ENCODE data around the gene GPAT3.

Gene GPAT3

DNA sequence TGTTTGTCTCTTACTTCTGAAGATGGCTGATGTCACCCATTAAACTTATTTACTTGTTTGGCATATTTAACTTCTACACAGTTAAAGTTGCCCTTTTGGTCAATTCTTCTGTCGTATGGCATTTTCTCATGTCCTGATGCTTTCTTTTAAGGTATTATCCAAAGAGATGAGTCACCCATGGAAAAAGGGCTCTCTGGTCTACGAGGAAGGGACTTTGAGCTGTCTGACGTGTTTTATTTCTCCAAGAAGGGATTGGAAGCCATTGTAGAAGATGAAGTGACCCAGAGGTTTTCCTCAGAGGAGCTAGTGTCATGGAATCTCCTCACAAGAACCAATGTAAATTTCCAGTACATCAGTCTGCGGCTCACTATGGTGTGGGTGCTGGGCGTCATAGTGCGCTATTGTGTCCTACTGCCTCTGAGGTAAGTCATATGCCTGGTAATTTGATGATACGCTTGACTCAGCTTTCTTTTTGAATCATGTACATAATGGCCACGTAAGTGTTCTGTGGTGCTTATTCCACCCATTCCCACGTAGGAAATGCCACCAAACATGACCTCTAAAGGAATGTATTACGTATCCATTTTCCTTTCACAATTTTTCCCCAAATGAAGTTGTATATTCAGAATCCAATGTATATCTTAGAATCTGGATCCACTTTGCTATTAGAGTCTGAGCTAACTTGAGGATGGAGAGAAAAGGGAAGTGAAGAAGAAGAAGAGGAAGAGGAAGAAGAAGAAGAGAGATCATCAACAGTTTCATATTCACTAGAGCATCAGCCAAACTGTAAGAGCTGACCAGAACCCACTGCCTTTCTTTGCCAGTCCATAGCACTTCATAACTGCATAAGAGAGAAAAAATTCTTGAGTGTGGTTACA lies 45.7 kb downstream of the GPAT3 start:
- H3K9ac ChIP-seq (ENCODE audit: low read length) = no peak overlapping the region
- no peaks in the 10 kb centered on the region for H3K9me3 ChIP-seq (ENCODE audit: control insufficient read depth, low read depth, low read length)
- H3K4me1 ChIP-seq (ENCODE audit: control insufficient read depth, low read depth, low read length) = no peaks in the 10 kb centered on the region
- H3K27me3 ChIP-seq (ENCODE audit: control insufficient read depth, insufficient read depth, low read length) = no peaks in the 10 kb centered on the region
- no peaks in the 10 kb centered on the region for H3K36me3 ChIP-seq (ENCODE audit: control insufficient read depth, low read depth, low read length)
- H3K27ac ChIP-seq (ENCODE audit: low read length) = no peak overlapping the region
- no peak overlapping the region for H3K4me3 ChIP-seq (ENCODE audit: low read length)

DNA sequence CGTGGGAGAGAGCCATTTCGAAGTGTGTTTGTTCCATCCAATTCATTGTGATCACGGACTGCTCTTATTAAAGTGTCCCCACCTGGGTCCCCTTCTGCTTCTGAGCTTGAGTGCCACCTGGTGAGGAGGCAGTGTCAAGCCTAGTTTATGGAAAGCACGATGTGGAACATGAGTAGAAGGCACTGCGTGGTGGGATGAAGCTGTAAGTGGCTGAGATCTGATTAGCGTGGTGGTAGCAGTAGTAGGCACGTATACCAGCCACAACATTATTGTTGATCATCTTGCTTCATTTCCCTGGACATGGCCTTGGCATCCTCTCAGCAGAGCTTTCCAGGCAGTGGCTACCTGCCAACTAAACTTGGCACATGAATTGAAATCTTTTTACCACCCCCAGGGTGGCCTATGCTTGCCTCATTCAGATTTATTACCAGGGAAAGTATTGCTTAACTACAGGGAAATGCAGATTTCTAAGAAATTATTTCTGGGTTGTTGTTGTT lies 46.4 kb downstream of the GPAT3 start:
- no peaks in the 10 kb centered on the region for H3K27me3 ChIP-seq (ENCODE audit: control insufficient read depth, insufficient read depth, low read length)
- H3K9ac ChIP-seq (ENCODE audit: low read length) = no peak overlapping the region
- no peaks in the 10 kb centered on the region for H3K4me1 ChIP-seq (ENCODE audit: control insufficient read depth, low read depth, low read length)
- no peaks in the 10 kb centered on the region for H3K36me3 ChIP-seq (ENCODE audit: control insufficient read depth, low read depth, low read length)
- no peaks in the 10 kb centered on the region for H3K9me3 ChIP-seq (ENCODE audit: control insufficient read depth, low read depth, low read length)
- H3K27ac ChIP-seq (ENCODE audit: low read length) = no peak overlapping the region
- H3K4me3 ChIP-seq (ENCODE audit: low read length) = no peak overlapping the region

DNA sequence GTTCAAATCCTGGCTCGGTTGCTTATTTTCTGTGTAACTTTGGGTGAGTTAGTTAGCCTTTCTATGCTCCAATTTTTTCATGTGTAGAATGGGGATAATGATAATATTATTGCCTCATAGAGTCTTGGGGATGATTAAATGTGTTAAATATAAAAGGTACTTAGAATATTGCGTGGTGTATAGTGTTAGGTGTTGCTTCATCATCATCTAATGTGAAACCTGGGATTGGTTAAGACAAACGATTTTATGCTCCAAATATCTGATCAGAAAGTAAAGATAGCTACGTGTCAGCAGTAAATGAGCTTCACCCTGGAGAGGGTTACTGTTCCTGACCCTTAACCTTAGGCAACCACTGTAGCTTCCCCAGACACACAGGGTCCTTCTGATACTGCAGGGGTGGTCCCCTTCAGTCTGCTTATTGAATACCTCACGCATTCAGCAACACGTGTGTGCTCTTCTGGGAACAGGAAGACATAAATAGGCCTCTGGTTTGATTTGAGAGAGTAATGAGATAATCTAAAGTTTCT lies 50.1 kb downstream of the GPAT3 start:
- H3K27me3 ChIP-seq (ENCODE audit: control insufficient read depth, insufficient read depth, low read length) = no peaks in the 10 kb centered on the region
- no peaks in the 10 kb centered on the region for H3K36me3 ChIP-seq (ENCODE audit: control insufficient read depth, low read depth, low read length)
- no peak overlapping the region for H3K27ac ChIP-seq (ENCODE audit: low read length)
- no peak overlapping the region for H3K9ac ChIP-seq (ENCODE audit: low read length)
- H3K9me3 ChIP-seq (ENCODE audit: control insufficient read depth, low read depth, low read length) = no peaks in the 10 kb centered on the region
- H3K4me1 ChIP-seq (ENCODE audit: control insufficient read depth, low read depth, low read length) = no peaks in the 10 kb centered on the region
- H3K4me3 ChIP-seq (ENCODE audit: low read length) = no peak overlapping the region

DNA sequence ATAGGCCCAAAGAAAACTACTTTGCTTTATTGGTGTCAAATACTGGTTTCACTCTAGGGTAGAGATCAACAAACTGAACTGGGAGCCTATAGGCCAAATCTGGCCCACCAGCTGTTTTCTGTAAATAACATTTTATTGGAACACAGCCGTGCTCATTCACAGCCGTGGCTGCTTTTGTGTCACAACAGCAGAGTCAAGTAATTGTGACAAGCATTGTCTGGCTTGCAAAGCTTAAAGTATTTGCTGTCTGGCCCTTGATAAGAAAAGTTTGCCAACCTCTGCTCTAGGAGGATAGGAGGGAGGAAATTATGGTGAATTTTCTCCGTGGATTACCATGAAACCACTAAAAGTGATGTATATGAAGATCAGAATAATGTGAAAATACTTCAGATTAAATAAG lies 53.4 kb downstream of the GPAT3 start:
- Histone ChIP-seq H3K9ac (ENCODE audit: low read length) (no peak overlapping the region), H3K27me3 (ENCODE audit: control insufficient read depth, insufficient read depth, low read length) (no peaks in the 10 kb centered on the region), H3K36me3 (ENCODE audit: control insufficient read depth, low read depth, low read length) (no peaks in the 10 kb centered on the region), H3K4me3 (ENCODE audit: low read length) (no peak overlapping the region), H3K9me3 (ENCODE audit: control insufficient read depth, low read depth, low read length) (no peaks in the 10 kb centered on the region), H3K4me1 (ENCODE audit: control insufficient read depth, low read depth, low read length) (no peaks in the 10 kb centered on the region), H3K27ac (ENCODE audit: low read length) (no peak overlapping the region)

DNA sequence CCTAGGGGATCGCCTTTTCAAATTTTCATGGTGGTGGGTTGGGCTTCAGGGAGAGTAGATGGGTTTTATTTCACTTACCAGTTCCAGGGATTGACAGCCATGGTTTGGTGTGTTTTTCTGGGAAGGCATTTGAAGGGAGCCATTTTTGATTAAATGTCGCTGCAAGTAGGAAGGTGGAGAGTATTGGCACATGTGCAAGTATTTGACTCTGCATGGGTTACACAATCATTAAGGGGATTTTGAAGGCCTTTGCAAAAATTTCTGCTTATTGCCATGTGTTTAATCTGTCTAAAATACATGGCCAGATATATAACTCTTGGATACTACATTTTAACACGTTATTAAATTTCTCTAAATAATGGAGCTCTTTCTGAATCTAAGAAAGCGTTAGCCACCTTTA lies 55.1 kb downstream of the GPAT3 start:
- Histone ChIP-seq H3K36me3 (ENCODE audit: control insufficient read depth, low read depth, low read length) (no peaks in the 10 kb centered on the region), H3K4me3 (ENCODE audit: low read length) (no peak overlapping the region), H3K9me3 (ENCODE audit: control insufficient read depth, low read depth, low read length) (no peaks in the 10 kb centered on the region), H3K27ac (ENCODE audit: low read length) (no peak overlapping the region), H3K27me3 (ENCODE audit: control insufficient read depth, insufficient read depth, low read length) (no peaks in the 10 kb centered on the region), H3K9ac (ENCODE audit: low read length) (no peak overlapping the region), H3K4me1 (ENCODE audit: control insufficient read depth, low read depth, low read length) (no peaks in the 10 kb centered on the region)

DNA sequence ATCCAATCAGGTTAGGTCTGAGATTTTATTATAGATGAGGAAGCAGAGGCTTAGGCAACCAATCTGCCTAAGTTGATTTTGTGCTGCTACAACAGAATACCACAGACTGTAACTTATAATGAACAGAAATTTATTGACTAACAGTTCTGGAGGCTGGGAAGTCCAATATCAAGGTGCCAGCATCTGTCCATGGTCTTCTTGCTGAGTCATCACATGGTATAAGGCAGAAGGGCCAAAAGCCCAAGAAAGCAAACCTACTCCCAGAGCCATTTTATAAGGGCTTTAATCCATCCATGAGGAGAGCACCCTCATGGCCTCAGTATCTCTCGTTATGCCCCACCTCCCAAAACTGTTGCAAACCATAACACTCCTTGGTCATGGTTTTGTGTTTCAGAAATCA lies 55.8 kb downstream of the GPAT3 start:
- Histone ChIP-seq H3K4me3 (ENCODE audit: low read length) (no peak overlapping the region), H3K9me3 (ENCODE audit: control insufficient read depth, low read depth, low read length) (no peaks in the 10 kb centered on the region), H3K27me3 (ENCODE audit: control insufficient read depth, insufficient read depth, low read length) (no peaks in the 10 kb centered on the region), H3K27ac (ENCODE audit: low read length) (no peak overlapping the region), H3K4me1 (ENCODE audit: control insufficient read depth, low read depth, low read length) (no peaks in the 10 kb centered on the region), H3K36me3 (ENCODE audit: control insufficient read depth, low read depth, low read length) (no peaks in the 10 kb centered on the region), H3K9ac (ENCODE audit: low read length) (no peak overlapping the region)

DNA sequence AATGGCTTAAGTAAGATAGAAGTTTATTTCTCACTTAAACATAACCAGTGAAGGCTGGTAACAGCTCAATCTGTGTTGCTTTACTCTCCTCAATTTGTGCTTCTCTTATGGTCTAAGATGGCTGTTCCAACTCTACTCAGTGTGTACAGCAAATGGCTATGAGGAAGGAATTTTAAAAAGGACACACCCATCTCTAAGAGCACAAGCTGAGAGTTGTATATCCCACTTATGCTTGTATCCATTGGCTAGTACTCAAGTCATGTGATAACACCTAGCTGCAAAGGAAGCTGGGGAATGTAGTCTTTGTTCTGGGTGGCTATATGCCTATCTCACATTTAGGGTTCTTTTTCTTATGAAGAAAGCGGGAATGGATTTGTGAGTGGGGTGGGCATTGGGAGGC lies 63.3 kb downstream of the GPAT3 start:
- no peak overlapping the region for H3K4me3 ChIP-seq (ENCODE audit: low read length)
- H3K9ac ChIP-seq (ENCODE audit: low read length) = no peak overlapping the region
- no peaks in the 10 kb centered on the region for H3K9me3 ChIP-seq (ENCODE audit: control insufficient read depth, low read depth, low read length)
- no peak overlapping the region for H3K27ac ChIP-seq (ENCODE audit: low read length)
- no peaks in the 10 kb centered on the region for H3K36me3 ChIP-seq (ENCODE audit: control insufficient read depth, low read depth, low read length)
- no peaks in the 10 kb centered on the region for H3K27me3 ChIP-seq (ENCODE audit: control insufficient read depth, insufficient read depth, low read length)
- no peaks in the 10 kb centered on the region for H3K4me1 ChIP-seq (ENCODE audit: control insufficient read depth, low read depth, low read length)

DNA sequence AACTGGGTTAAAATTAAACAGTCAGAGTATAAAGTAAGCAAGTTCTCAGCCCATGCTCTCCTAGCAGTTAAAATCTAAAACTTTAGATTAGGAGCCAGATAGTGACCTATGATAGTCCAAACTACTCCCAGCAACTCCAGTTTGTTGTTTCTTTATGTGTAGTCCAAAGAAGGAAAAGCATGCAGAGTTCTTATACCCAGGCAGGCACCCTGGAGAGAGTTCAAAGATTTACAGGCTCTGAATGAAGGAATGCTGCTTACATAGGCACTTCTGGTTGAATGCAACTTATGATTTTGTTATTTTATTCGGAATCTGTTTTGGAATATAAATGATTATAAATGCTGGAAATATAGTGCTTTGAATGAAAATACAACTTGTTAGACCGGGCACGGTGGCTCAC lies 67.2 kb downstream of the GPAT3 start:
- peaks cover 9% of the 10 kb centered on the region for H3K4me1 ChIP-seq (ENCODE audit: control insufficient read depth, low read depth, low read length)
- H3K4me3 ChIP-seq (ENCODE audit: low read length) = no peak overlapping the region
- H3K36me3 ChIP-seq (ENCODE audit: control insufficient read depth, low read depth, low read length) = no peaks in the 10 kb centered on the region
- no peaks in the 10 kb centered on the region for H3K9me3 ChIP-seq (ENCODE audit: control insufficient read depth, low read depth, low read length)
- no peak overlapping the region for H3K9ac ChIP-seq (ENCODE audit: low read length)
- no peak overlapping the region for H3K27ac ChIP-seq (ENCODE audit: low read length)
- H3K27me3 ChIP-seq (ENCODE audit: control insufficient read depth, insufficient read depth, low read length) = no peaks in the 10 kb centered on the region

DNA sequence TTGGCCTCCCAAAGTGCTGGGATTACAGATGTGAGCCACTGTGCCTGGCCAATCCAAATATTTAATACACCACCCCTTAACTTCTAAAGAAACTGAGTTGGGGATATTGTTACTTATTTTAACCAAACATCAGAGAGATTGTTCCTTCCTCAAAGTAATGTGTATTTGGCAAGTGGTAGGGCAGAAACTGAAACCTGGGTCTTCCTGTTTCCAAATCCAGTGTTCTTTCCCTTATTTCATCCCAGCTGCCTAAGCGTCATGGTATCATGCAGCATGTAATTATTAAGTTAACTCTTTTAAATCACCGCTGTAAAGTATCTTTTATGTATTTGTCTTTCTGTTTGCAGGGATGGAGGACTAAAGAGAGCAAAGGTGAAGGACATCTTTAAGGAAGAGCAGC lies 68.4 kb downstream of the GPAT3 start:
- H3K27ac ChIP-seq (ENCODE audit: low read length) = no peak overlapping the region
- no peaks in the 10 kb centered on the region for H3K27me3 ChIP-seq (ENCODE audit: control insufficient read depth, insufficient read depth, low read length)
- no peaks in the 10 kb centered on the region for H3K9me3 ChIP-seq (ENCODE audit: control insufficient read depth, low read depth, low read length)
- peaks cover 9% of the 10 kb centered on the region for H3K4me1 ChIP-seq (ENCODE audit: control insufficient read depth, low read depth, low read length)
- no peaks in the 10 kb centered on the region for H3K36me3 ChIP-seq (ENCODE audit: control insufficient read depth, low read depth, low read length)
- no peak overlapping the region for H3K9ac ChIP-seq (ENCODE audit: low read length)
- no peak overlapping the region for H3K4me3 ChIP-seq (ENCODE audit: low read length)

DNA sequence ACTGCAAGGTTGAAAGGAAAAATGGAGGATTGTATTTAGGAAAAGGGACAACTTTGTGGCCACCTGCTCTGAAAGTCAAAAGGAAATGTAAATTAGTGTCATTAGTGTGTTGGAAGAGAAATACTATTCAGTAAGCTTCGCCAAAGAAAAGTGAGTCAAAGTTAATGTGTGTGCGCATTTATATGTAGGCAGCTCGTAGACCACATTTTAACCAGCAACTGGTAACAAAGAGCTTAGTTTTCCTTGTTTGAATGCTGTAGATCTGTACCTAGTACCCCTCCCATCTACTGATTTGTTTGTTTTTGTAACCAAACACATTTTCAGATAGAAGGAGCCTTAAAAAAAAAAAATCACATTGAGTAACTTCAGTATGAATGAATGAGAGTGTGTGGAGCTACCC lies 69.3 kb downstream of the GPAT3 start:
- no peaks in the 10 kb centered on the region for H3K9me3 ChIP-seq (ENCODE audit: control insufficient read depth, low read depth, low read length)
- peaks cover 9% of the 10 kb centered on the region for H3K4me1 ChIP-seq (ENCODE audit: control insufficient read depth, low read depth, low read length)
- no peak overlapping the region for H3K9ac ChIP-seq (ENCODE audit: low read length)
- no peaks in the 10 kb centered on the region for H3K36me3 ChIP-seq (ENCODE audit: control insufficient read depth, low read depth, low read length)
- no peaks in the 10 kb centered on the region for H3K27me3 ChIP-seq (ENCODE audit: control insufficient read depth, insufficient read depth, low read length)
- no peak overlapping the region for H3K27ac ChIP-seq (ENCODE audit: low read length)
- H3K4me3 ChIP-seq (ENCODE audit: low read length) = no peak overlapping the region

DNA sequence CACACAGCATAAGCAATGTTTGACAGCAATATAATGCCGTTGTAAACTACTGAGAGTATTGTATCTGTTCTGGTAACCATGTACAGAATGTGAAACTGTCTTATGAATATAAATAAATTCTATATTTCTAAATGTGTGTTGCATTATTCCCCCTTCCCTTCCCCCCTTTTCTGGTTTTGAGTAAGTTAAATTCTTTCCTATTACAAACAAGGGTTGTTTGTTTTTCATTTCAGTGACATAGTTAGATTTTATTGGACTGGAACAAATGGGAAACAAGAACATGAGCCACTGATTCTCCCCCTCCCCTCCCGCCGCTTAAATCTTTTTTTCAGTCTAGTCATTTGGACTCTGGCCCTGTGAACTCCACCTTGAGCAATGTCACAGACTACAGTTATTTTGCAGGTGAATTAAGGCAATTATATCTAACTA lies 69.8 kb downstream of the GPAT3 start:
- H3K9ac ChIP-seq (ENCODE audit: low read length) = no peak overlapping the region
- H3K27ac ChIP-seq (ENCODE audit: low read length) = no peak overlapping the region

DNA sequence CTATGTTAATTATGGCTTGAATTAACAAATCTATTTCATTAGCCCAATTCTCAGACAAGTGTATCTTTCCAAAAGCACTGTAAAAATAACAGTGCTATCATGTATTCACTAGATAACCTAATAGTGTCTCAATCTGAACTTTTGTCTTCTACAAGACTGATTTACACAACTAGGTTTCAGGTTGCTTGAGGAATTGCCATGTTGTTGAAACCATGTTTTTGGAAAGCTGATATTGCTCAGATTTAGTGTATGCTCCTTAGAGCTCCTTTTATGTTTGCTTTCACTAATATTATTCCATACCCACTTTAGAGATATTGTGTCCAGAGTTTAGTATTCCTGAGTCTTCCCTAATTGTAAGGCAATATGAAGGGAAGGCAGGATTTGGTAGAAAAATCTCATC lies 70.6 kb downstream of the GPAT3 start:
- Histone ChIP-seq H3K4me3 (ENCODE audit: low read length) (no peak overlapping the region), H3K9ac (ENCODE audit: low read length) (no peak overlapping the region), H3K9me3 (ENCODE audit: control insufficient read depth, low read depth, low read length) (no peaks in the 10 kb centered on the region), H3K27me3 (ENCODE audit: control insufficient read depth, insufficient read depth, low read length) (no peaks in the 10 kb centered on the region), H3K36me3 (ENCODE audit: control insufficient read depth, low read depth, low read length) (no peaks in the 10 kb centered on the region), H3K4me1 (ENCODE audit: control insufficient read depth, low read depth, low read length) (peaks cover 9% of the 10 kb centered on the region), H3K27ac (ENCODE audit: low read length) (no peak overlapping the region)

More for the DNA sequence above, 69.8 kb downstream of the GPAT3 start:
- Histone ChIP-seq H3K36me3 (ENCODE audit: control insufficient read depth, low read depth, low read length) (no peaks in the 10 kb centered on the region), H3K27me3 (ENCODE audit: control insufficient read depth, insufficient read depth, low read length) (no peaks in the 10 kb centered on the region), H3K4me1 (ENCODE audit: control insufficient read depth, low read depth, low read length) (peaks cover 9% of the 10 kb centered on the region), H3K9me3 (ENCODE audit: control insufficient read depth, low read depth, low read length) (no peaks in the 10 kb centered on the region), H3K4me3 (ENCODE audit: low read length) (no peak overlapping the region)
